K562 (cell line): ENCODE measurements around the gene SCGB3A2. TPM values are rescaled to one million over a fixed set of nuclear protein-coding genes. Genes with fewer than 3 reads are reported as not detected.

Experiments used
- ATAC-seq: fragments of 200-7000 bp; cut with Tn5 transposase; 3 replicates; pipeline ENCODE4 v1.9.1; 2020; ENCODE audit warnings: moderate library complexity
- BruUV-seq: library from RNA; stranded (reverse); fragments of 400-500 nt; replicated peaks from 2 replicates; lab custom pipeline; 2021; lab: Mats Ljungman, UMichigan
- CTCF ChIA-PET: fragments of 300-600 bp; formaldehyde crosslinking; extraction: SDS; loops from one replicate; lab custom pipeline; 2021; ENCODE audit warnings: low intra/inter-chr PET ratio; lab: Yijun Ruan, JAX
- POLR2A ChIA-PET: fragments of 300-600, 350-650 bp; sonication (Branson Sonifier 250); formaldehyde crosslinking; extraction: SDS; loops from one replicate; lab custom pipeline; 2021; ENCODE audit warnings: antibody characterized with exemption, inconsistent platforms; lab: Yijun Ruan, JAX
- DNase-seq, 4 experiments: peaks; one replicate each; pipeline versions ENCODE4 v3.0.0 to v3.0.0-alpha.2; 2011 to 2018; ENCODE audit warnings: low spot score in 3 of 4, mixed read lengths in 3 of 4; ENCODE audit errors: extremely low read depth in 1 of 4
- FAIRE-seq: peaks from 2 replicates; lab custom pipeline; 2011; peaks lifted over from hg19 to GRCh38; lab: Jason Lieb, UNC
- H2AFZ ChIP-seq: 2 replicates; pipeline ENCODE4 v1.6.0; 2011; ENCODE audit warnings: low read depth, low read length, control low read depth, inconsistent platforms
- H3K27ac ChIP-seq: fragments of 200-600 bp; 3 replicates; pipeline ENCODE4 v1.8.0; 2011; ENCODE audit warnings: low read depth, mild to moderate bottlenecking, control low read depth, inconsistent platforms, low read length, moderate library complexity, mixed read lengths; ENCODE audit errors: extremely low read depth
- H3K27me3 ChIP-seq, 2 experiments: fragments of 300-600 bp in 1 of 2; 2 replicates in 1 of 2; 3 replicates in 1 of 2; pipeline versions ENCODE4 v1.6.0 to v1.8.0; 2011; ENCODE audit warnings: inconsistent platforms in 2 of 2, low read length in 2 of 2, mild to moderate bottlenecking in 1 of 2, mixed read lengths in 1 of 2, moderate library complexity in 1 of 2; ENCODE audit not compliant: control insufficient read depth in 2 of 2, insufficient read depth in 2 of 2
- H3K36me3 ChIP-seq: fragments of 300-600 bp; 3 replicates; pipeline ENCODE4 v1.8.0; 2011; ENCODE audit warnings: mild to moderate bottlenecking, low read length, inconsistent platforms; ENCODE audit not compliant: control insufficient read depth, insufficient read depth
- H3K4me1 ChIP-seq, 2 experiments: fragments of 200-600 bp in 1 of 2; replicated peaks in 1 of 2; 2 replicates in 1 of 2; 3 replicates in 1 of 2; pipeline versions ENCODE4 v1.5.1 to v1.8.0; 2011; ENCODE audit warnings: inconsistent platforms in 2 of 2, low read length in 2 of 2, mild to moderate bottlenecking in 1 of 2, mixed read lengths in 1 of 2, moderate library complexity in 1 of 2; ENCODE audit not compliant: control insufficient read depth in 2 of 2, insufficient read depth in 2 of 2
- H3K4me2 ChIP-seq: 2 replicates; pipeline ENCODE4 v1.6.1; 2011; ENCODE audit warnings: low read length, control low read depth, inconsistent platforms, mixed read lengths; ENCODE audit not compliant: insufficient read depth
- H3K4me3 ChIP-seq: fragments of 200-600 bp; sonication (generic), shearing (Covaris generic); 2 replicates; pipeline ENCODE4 v1.5.1; 2016; ENCODE audit warnings: control low read depth, inconsistent platforms
- H3K79me2 ChIP-seq: fragments of 200-600 bp; 3 replicates; pipeline ENCODE4 v1.8.0; 2011; ENCODE audit warnings: low read length, inconsistent platforms; ENCODE audit not compliant: control insufficient read depth, insufficient read depth
- H3K9ac ChIP-seq, 2 experiments: 2 replicates each; pipeline versions ENCODE4 v1.6.0 to v1.6.1; 2011; ENCODE audit warnings: low read depth in 2 of 2, low read length in 2 of 2, control low read depth in 1 of 2, inconsistent platforms in 1 of 2, mild to moderate bottlenecking in 1 of 2, mixed read lengths in 1 of 2; ENCODE audit not compliant: insufficient read depth in 1 of 2
- H3K9me1 ChIP-seq: one replicate; pipeline ENCODE4 v1.6.0; 2011; ENCODE audit warnings: inconsistent platforms, mild to moderate bottlenecking, low read length, moderate library complexity; ENCODE audit not compliant: control insufficient read depth, insufficient read depth
- H3K9me3 ChIP-seq: replicated peaks from 2 replicates; pipeline ENCODE4 v1.5.1; 2011; ENCODE audit warnings: low read depth, low read length, inconsistent platforms; ENCODE audit not compliant: control insufficient read depth, insufficient read depth
- H4K20me1 ChIP-seq: replicated peaks from 2 replicates; pipeline ENCODE4 v1.6.1; 2011; ENCODE audit warnings: low read length, inconsistent platforms, mixed read lengths; ENCODE audit not compliant: control insufficient read depth, insufficient read depth
- GTF2E2 ChIP-seq: fragments of 200-800 bp; sonication (Bioruptor generic); IDR thresholded peaks from 2 replicates; pipeline ENCODE4 v1.6.1; 2016; ENCODE audit warnings: missing genetic modification characterization, missing compliant biosample characterization
- KLF1 ChIP-seq: fragments of 450-650 bp; IDR thresholded peaks from 2 replicates; pipeline ENCODE4 v1.6.1; 2016; ENCODE audit warnings: missing genetic modification characterization, missing compliant biosample characterization
- LCOR ChIP-seq: sonication (generic); formaldehyde crosslinking; IDR thresholded peaks from 2 replicates; pipeline ENCODE4 v1.8.0; 2022; ENCODE audit warnings: mild to moderate bottlenecking, missing genetic modification reagents
- MAX ChIP-seq: sonication (generic); formaldehyde crosslinking; IDR thresholded peaks from 2 replicates; pipeline ENCODE4 v1.9.0; 2022; ENCODE audit warnings: mild to moderate bottlenecking, missing genetic modification reagents
- NFRKB ChIP-seq: fragments of 450-650 bp; IDR thresholded peaks from 2 replicates; pipeline ENCODE4 v1.6.1; 2016; ENCODE audit warnings: low read depth
- RB1 ChIP-seq: fragments of 450-650 bp; IDR thresholded peaks from 2 replicates; pipeline ENCODE4 v1.6.1; 2017; ENCODE audit warnings: low read depth, mild to moderate bottlenecking
- RBM34 ChIP-seq: fragments of 200-400 bp; formaldehyde crosslinking; IDR thresholded peaks from 2 replicates; pipeline ENCODE4 v1.6.1; 2018; ENCODE audit warnings: low read length, borderline replicate concordance; ENCODE audit not compliant: insufficient read depth
- SMARCA4 ChIP-seq: fragments of 450-650 bp; IDR thresholded peaks from 2 replicates; pipeline ENCODE4 v1.6.1; 2016
- STAT5B ChIP-seq: fragments of 250-450 bp; sonication (Bioruptor Pico); IDR thresholded peaks from 2 replicates; pipeline ENCODE4 v1.8.0; 2021; ENCODE audit warnings: mild to moderate bottlenecking, inconsistent platforms
- TEAD1 ChIP-seq, 2 experiments: fragments of 450-650 bp in 1 of 2; sonication (generic) in 1 of 2; formaldehyde crosslinking; IDR thresholded peaks; 2 replicates each; pipeline versions ENCODE4 v1.4.0 to v1.8.0; 2020 to 2022; ENCODE audit warnings: mild to moderate bottlenecking in 2 of 2, missing genetic modification reagents in 1 of 2
- ZNF347 ChIP-seq: fragments of 450-650 bp; formaldehyde crosslinking; IDR thresholded peaks from 2 replicates; pipeline ENCODE4 v1.4.0; 2020; ENCODE audit warnings: low read depth, mild to moderate bottlenecking, moderate library complexity
- ZNF717 ChIP-seq: fragments of 250-450 bp; sonication (Bioruptor Pico); IDR thresholded peaks from 2 replicates; pipeline ENCODE4 v1.5.0; 2021
- ZNF740 ChIP-seq, 3 experiments: fragments of 200-800 bp in 1 of 3; sonication (Bioruptor generic) in 1 of 3; sonication (generic) in 1 of 3; formaldehyde crosslinking in 1 of 3; IDR thresholded peaks; 2 replicates each; pipeline versions ENCODE4 v1.6.1 to v1.8.0; 2016 to 2022; ENCODE audit warnings: mild to moderate bottlenecking in 2 of 3, missing compliant biosample characterization in 2 of 3, missing genetic modification characterization in 2 of 3, missing genetic modification reagents in 1 of 3
- WGBS: fragments of 100-300 bp; shearing (Covaris generic); methylation state at CpG from one replicate; pipeline ENCODE4 v1.1.6; 2016; ENCODE audit warnings: low coverage, mixed read lengths; ENCODE audit not compliant: insufficient coverage; ENCODE audit errors: missing lambda C conversion rate; 5-methylcytosine and 5-hydroxymethylcytosine counted together
- in situ Hi-C: fragments of 300-500 bp; cut with MboI; formaldehyde crosslinking; loops from 4 replicates; pipeline ENCODE4 v1.15.0; 2018; ENCODE audit warnings: inconsistent platforms, mixed read lengths
- intact Hi-C: fragments of 100-400 bp; cut with micrococcal nuclease; formaldehyde crosslinking; loops from 2 replicates; pipeline ENCODE4 v1.14.2; 2022
- polyA plus RNA-seq, 8 experiments: library from polyadenylated mRNA; depleted of rRNA in 4 of 8; stranded (reverse) in 5 of 8; unstranded in 3 of 8; fragments of >200 nt; fragmentation: Nextera tagmentation in 2 of 8; fragmentation: Illumina TruSeq in 1 of 8; extraction: Ambion mirVana in 2 of 8; extraction: Trizol in 1 of 8; gene quantifications; 2 replicates each; pipeline versions ENCODE4 v1.2.1 to v1.2.3, GENCODE V29; 2011 to 2014; ENCODE audit warnings: inconsistent platforms in 1 of 8, missing spikeins in 1 of 8
- total RNA-seq, 7 experiments: library from RNA; depleted of rRNA in 6 of 7; stranded (reverse); fragments of >200 nt in 6 of 7; fragmentation: Illumina TruSeq in 2 of 7; extraction: Trizol in 2 of 7; gene quantifications; 2 replicates each; pipeline versions ENCODE4 v1.2.1 to v1.2.3, GENCODE V29; 2011 to 2021; ENCODE audit warnings: low replicate concordance in 1 of 7
- TF ChIP-seq, protein P1 (sequence below): fragments of 250-450 bp; sonication (Bioruptor Pico); IDR thresholded peaks from 2 replicates; pipeline ENCODE4 v1.8.0; 2021; ENCODE audit warnings: moderate library complexity, mild to moderate bottlenecking, inconsistent platforms

SCGB3A2 gene
- total and polyA plus RNA-seq, 9 of the 15 experiments (the other 6 are each of a cell fraction or from before 2014, with no cell fraction given) = 0.35 TPM; not detected in 8

- 0% methylated on average over 2 of the region's 2 CpGs for WGBS
- Histone ChIP-seq H3K36me3 (no peaks in the 10 kb centered on the region), H3K4me2 (no peak overlapping the region), H2AFZ (no peak overlapping the region), H3K27ac (no peak overlapping the region), H3K4me3 (no peak overlapping the region), H3K4me1 (no peaks in the 10 kb centered on the region), H3K27me3 (no peaks in the 10 kb centered on the region), H3K9ac (no peak overlapping the region), H4K20me1 (no peaks in the 10 kb centered on the region), H3K9me1 (no peaks in the 10 kb centered on the region), H3K9me3 (no peaks in the 10 kb centered on the region), H3K79me2 (no peaks in the 10 kb centered on the region)
- intact Hi-C loops (no loop called here), in situ Hi-C loops (no loop called here)
- ATAC-seq (no peak), DNase-seq (no peak), FAIRE-seq (no peak)
- POLR2A ChIA-PET = no interaction called here
- TF ChIP-seq KLF1 (no peak), STAT5B (CRISPR knock-in tag) (no peak), ZNF717 (CRISPR knock-in tag) (no peak), MAX (CRISPR knock-in tag) (no peak), TEAD1 (CRISPR knock-in tag; IDR thresholded peaks at IDR 0.05) (no peak), RBM34 (no peak), LCOR (CRISPR knock-in tag) (no peak), RB1 (no peak), NFRKB (no peak), ZNF740 (CRISPR knock-in tag; IDR thresholded peaks at IDR 0.05) (no peak), ZNF740 (tag; IDR thresholded peaks at IDR 0.05) (no peak), GTF2E2 (tag) (no peak), ZNF347 (CRISPR knock-in tag) (no peak), SMARCA4 (no peak)
- TF ChIP-seq, protein P1, sequence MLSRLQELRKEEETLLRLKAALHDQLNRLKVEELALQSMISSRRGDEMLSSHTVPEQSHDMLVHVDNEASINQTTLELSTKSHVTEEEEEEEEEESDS (CRISPR knock-in tag) = no peak
- BruUV-seq = no TSS peak
- CTCF ChIA-PET = no interaction called here
Measured at GRCh38 chr5:147835386-147835798, 43.1 kb upstream of the SCGB3A2 start.
